ENCODE results near the gene HNMT.

GRCh38 chr2:138059487-138060300 lies 95.4 kb downstream of the HNMT start:
- TF ChIP-seq CTCF (IDR thresholded peaks at IDR 0.05) (no peak), POLR2AphosphoS5 (IDR thresholded peaks at IDR 0.05) (no peak), POLR2A (IDR thresholded peaks at IDR 0.05) (no peak)
